A673 (cell line): ENCODE results near the gene NUP93. TPM values are rescaled to one million over a fixed set of nuclear protein-coding genes. Genes with fewer than 3 reads are reported as not detected.

Experiments
- BruUV-seq: library from RNA; stranded (reverse); fragments of 400-500 nt; replicated peaks from 2 replicates; lab custom pipeline; 2021; lab: Mats Ljungman, UMichigan
- CTCF ChIA-PET: fragments of 300-600 bp; sonication (Branson Sonifier 250); formaldehyde crosslinking; loops from one replicate; lab custom pipeline; 2022; ENCODE audit warnings: antibody characterized with exemption; lab: Charles Lee
- POLR2A ChIA-PET: fragments of 300-600 bp; sonication (Branson Sonifier 250); formaldehyde crosslinking; loops from one replicate; lab custom pipeline; 2022; ENCODE audit warnings: antibody characterized with exemption; ENCODE audit not compliant: low non-redundant PET; lab: Charles Lee
- DNase-seq: peaks from one replicate; pipeline ENCODE4 v3.0.0-alpha.2; 2015; ENCODE audit warnings: low spot score
- H3K27ac ChIP-seq: fragments of 200-600 bp; sonication (generic); 2 replicates; pipeline ENCODE4 v1.5.1; 2016; ENCODE audit warnings: mixed run types, low read depth, mild to moderate bottlenecking, mixed read lengths, antibody characterized with exemption, low read length; ENCODE audit not compliant: poor library complexity, severe bottlenecking
- H3K27me3 ChIP-seq: fragments of 200-600 bp; sonication (generic); replicated peaks from 2 replicates; pipeline ENCODE4 v1.6.1; 2017; ENCODE audit warnings: mixed run types, low read depth, mild to moderate bottlenecking, mixed read lengths, antibody characterized with exemption, low read length; ENCODE audit not compliant: insufficient read depth, poor library complexity
- H3K36me3 ChIP-seq: fragments of 200-600 bp; sonication (generic); 2 replicates; pipeline ENCODE4 v1.6.1; 2016; ENCODE audit warnings: mixed run types, mild to moderate bottlenecking, mixed read lengths, antibody characterized with exemption, low read length; ENCODE audit not compliant: insufficient read depth, poor library complexity, severe bottlenecking
- H3K4me1 ChIP-seq: fragments of 200-600 bp; sonication (generic); 2 replicates; pipeline ENCODE4 v1.6.1; 2017; ENCODE audit warnings: mixed run types, mild to moderate bottlenecking, mixed read lengths, antibody characterized with exemption, low read length; ENCODE audit not compliant: insufficient read depth, poor library complexity, severe bottlenecking
- H3K4me3 ChIP-seq: fragments of 200-600 bp; sonication (generic); 2 replicates; pipeline ENCODE4 v1.5.1; 2016; ENCODE audit warnings: low read depth, mixed run types, mild to moderate bottlenecking, mixed read lengths, low read length; ENCODE audit not compliant: poor library complexity, severe bottlenecking
- H3K9me3 ChIP-seq: fragments of 200-600 bp; sonication (generic); 2 replicates; pipeline ENCODE4 v1.6.1; 2016; ENCODE audit warnings: mixed run types, low read depth, mild to moderate bottlenecking, mixed read lengths, antibody characterized with exemption, low read length; ENCODE audit not compliant: poor library complexity, severe bottlenecking
- EZH2 ChIP-seq: fragments of 200-600 bp; sonication (generic); IDR thresholded peaks from 2 replicates; pipeline ENCODE4 v1.6.1; 2017; ENCODE audit warnings: borderline replicate concordance, low read depth, mild to moderate bottlenecking, mixed read lengths, antibody characterized with exemption, low read length; ENCODE audit not compliant: poor library complexity, severe bottlenecking
- intact Hi-C: fragments of 100-400 bp; cut with micrococcal nuclease; formaldehyde crosslinking; loops from one replicate; pipeline ENCODE4 v1.10.0; 2022; ENCODE audit not compliant: unreplicated experiment
- total RNA-seq: library from RNA; stranded (reverse); gene quantifications from 2 replicates; pipeline ENCODE4 v1.2.3, GENCODE V29; 2021
- TF ChIP-seq, protein P1 (sequence below): fragments of 300-800, 200-600 bp; sonication (generic); conservative IDR thresholded peaks from 2 replicates; pipeline ENCODE4 v1.5.1; 2017; ENCODE audit warnings: low read depth, mild to moderate bottlenecking, antibody characterized with exemption, low read length, moderate library complexity, mixed read lengths

NUP93 gene
- total RNA-seq, 1 experiment from 2014 or later, result 155 TPM

DNA sequence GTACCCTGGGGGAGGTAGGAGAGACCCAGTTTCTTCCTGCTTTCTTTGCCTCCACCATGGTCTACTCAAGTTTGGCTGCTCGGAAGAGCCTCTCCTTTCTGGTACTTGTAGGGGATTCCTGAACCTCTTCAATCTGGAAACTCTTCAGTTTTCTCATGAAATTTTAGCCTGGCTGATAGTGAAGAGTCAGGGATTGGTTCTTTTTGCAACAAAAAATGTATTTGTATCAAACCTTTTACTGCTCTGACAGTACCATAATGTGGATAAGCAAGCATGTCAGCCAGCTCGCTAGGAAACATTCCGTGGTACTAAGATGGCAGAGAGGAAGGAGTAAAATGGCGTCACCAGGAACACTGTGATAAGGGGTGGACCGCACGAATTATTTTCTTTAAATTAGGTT lies 55.4 kb downstream of the NUP93 start:
- intact Hi-C loops, result no loop called here

DNA sequence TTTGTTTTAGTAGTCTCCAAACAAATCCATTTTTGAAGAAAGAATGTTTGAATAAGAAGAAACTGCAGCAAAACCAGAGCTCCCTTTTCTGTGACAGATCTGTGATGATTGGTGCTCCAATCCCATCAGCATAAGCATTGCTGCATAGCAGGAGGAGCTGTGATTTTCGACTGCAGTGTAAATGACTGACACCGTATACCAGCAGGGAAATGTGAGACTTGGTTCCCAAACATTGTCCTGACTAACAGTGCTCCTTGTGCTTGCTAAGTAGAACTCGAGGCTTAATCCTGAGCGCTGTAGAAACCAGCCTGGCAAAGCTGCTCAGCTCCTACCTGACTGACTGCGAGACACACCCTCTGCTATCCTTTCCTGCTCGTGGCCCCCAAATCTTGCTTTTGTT lies 57.2 kb downstream of the NUP93 start:
- ChIA-PET POLR2A (no interaction called here), CTCF (no interaction called here)
- Histone ChIP-seq H3K27ac (no peak overlapping the region), H3K27me3 (no peaks in the 10 kb centered on the region), H3K4me3 (no peak overlapping the region), H3K36me3 (no peaks in the 10 kb centered on the region), H3K9me3 (no peaks in the 10 kb centered on the region), H3K4me1 (peaks cover 32% of the 10 kb centered on the region)
- no TSS peak for BruUV-seq
- DNase-seq, result no peak
- intact Hi-C loops, result no loop called here
- TF ChIP-seq EZH2, result no peak
- TF ChIP-seq, protein P1, sequence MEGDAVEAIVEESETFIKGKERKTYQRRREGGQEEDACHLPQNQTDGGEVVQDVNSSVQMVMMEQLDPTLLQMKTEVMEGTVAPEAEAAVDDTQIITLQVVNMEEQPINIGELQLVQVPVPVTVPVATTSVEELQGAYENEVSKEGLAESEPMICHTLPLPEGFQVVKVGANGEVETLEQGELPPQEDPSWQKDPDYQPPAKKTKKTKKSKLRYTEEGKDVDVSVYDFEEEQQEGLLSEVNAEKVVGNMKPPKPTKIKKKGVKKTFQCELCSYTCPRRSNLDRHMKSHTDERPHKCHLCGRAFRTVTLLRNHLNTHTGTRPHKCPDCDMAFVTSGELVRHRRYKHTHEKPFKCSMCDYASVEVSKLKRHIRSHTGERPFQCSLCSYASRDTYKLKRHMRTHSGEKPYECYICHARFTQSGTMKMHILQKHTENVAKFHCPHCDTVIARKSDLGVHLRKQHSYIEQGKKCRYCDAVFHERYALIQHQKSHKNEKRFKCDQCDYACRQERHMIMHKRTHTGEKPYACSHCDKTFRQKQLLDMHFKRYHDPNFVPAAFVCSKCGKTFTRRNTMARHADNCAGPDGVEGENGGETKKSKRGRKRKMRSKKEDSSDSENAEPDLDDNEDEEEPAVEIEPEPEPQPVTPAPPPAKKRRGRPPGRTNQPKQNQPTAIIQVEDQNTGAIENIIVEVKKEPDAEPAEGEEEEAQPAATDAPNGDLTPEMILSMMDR, result no peak

More for the DNA sequence above, 55.4 kb downstream of the NUP93 start:
- no TSS peak for BruUV-seq
- ChIA-PET CTCF (no interaction called here), POLR2A (no interaction called here)
- no peak for TF ChIP-seq EZH2
- TF ChIP-seq, protein P1, result no peak
- H3K27me3 ChIP-seq, result no peaks in the 10 kb centered on the region
- H3K9me3 ChIP-seq, result no peaks in the 10 kb centered on the region
- no peaks in the 10 kb centered on the region for H3K36me3 ChIP-seq
- no peak for DNase-seq
- no peak overlapping the region for H3K27ac ChIP-seq
- no peak overlapping the region for H3K4me3 ChIP-seq
- peaks cover 50% of the 10 kb centered on the region for H3K4me1 ChIP-seq

DNA sequence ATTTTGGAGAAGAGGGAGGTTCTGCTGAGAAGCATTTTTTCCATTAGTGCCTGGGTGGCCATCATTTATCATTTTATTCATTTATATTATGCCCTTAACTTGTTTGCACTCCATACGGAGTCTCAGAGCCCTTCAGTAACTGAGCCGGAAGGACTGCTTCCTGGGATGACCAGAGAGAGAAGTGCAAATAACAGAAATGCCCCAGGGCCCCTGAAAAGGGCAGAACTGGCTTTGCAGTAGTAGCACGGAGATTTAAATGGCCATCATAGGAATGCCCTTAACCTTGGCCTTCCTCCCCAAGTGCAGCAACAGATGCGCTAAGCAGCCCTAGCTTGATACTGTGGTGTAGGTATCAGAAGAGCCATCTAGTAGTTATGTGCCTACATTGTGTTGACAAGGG lies 58.5 kb downstream of the NUP93 start:
- no peak overlapping the region for H3K27ac ChIP-seq
- H3K36me3 ChIP-seq, result no peaks in the 10 kb centered on the region
- no TSS peak for BruUV-seq
- intact Hi-C loops, result no loop called here
- TF ChIP-seq, protein P1, result no peak
- no peak for TF ChIP-seq EZH2
- ChIA-PET POLR2A (interaction anchor here (0.5 to 0.7 kb wide), 2 partner anchors 339 to 368 kb away, joined by 3 to 6 read pairs; no protein-coding TSS in a partner anchor), CTCF (no interaction called here)
- no peak for DNase-seq
- no peaks in the 10 kb centered on the region for H3K27me3 ChIP-seq
- H3K4me3 ChIP-seq, result no peak overlapping the region
- no peaks in the 10 kb centered on the region for H3K9me3 ChIP-seq
- H3K4me1 ChIP-seq, result peaks cover 31% of the 10 kb centered on the region
